Measurements from ENCODE around the gene C9orf72.
A peak's percentile ranks its signal among the peaks of the same experiment; 100 is the strongest.

C9orf72 gene

DNA sequence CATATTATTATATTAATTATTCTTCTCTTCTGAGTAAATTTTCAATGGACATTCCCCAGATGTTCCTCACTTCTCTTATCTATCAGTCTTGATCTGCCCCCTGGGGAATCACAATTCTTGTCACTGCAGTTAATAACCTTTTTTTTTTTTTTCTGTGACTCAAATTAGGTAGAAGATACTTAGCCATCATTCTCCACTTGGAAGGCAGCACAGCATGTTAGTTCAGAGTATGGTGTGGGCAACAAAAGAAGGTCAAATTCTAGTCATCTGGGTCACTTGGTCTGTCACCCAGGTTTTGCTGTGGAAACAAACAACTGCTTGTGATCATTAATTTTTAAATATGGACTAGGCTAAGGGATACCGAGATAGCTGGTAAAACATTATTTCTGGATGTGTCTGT, 35.5 kb downstream of the C9orf72 start:
- no peak for DNase-seq

GRCh38 chr9:27537027-27537435, 36.2 kb downstream of the C9orf72 start:
- no peak for DNase-seq

- no peak for DNase-seq
Measured at GRCh38 chr9:27536168-27536567, 37.1 kb downstream of the C9orf72 start.

GRCh38 chr9:27535701-27536118, 37.6 kb downstream of the C9orf72 start:
- DNase-seq, result no peak

GRCh38 chr9:27534658-27535209, 38.5 kb downstream of the C9orf72 start:
- no peak for DNase-seq

- no peak for DNase-seq
Measured at GRCh38 chr9:27534131-27534530, 39.1 kb downstream of the C9orf72 start.

DNA sequence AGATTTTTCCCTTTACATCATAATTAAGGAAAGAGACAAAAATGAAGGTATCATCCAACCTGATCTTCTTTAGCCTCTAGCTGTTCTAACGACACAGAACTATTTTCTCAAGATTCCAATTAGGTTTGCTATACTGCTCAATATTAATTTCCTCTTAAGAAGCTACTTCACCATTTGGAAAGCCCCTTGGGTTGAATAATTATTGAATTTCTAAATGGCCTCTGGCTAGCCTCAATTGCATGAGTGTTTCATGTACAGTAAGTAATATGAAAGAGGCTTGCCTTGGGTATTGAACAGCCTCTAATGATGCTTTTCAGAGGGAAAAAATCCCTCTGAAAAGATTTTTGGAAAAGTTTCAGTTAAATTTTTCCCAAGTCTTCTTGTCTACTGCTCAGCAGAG, 40.0 kb downstream of the C9orf72 start:
- no peak for DNase-seq

GRCh38 chr9:27532046-27532445, 41.2 kb downstream of the C9orf72 start:
- no peak for DNase-seq

DNA sequence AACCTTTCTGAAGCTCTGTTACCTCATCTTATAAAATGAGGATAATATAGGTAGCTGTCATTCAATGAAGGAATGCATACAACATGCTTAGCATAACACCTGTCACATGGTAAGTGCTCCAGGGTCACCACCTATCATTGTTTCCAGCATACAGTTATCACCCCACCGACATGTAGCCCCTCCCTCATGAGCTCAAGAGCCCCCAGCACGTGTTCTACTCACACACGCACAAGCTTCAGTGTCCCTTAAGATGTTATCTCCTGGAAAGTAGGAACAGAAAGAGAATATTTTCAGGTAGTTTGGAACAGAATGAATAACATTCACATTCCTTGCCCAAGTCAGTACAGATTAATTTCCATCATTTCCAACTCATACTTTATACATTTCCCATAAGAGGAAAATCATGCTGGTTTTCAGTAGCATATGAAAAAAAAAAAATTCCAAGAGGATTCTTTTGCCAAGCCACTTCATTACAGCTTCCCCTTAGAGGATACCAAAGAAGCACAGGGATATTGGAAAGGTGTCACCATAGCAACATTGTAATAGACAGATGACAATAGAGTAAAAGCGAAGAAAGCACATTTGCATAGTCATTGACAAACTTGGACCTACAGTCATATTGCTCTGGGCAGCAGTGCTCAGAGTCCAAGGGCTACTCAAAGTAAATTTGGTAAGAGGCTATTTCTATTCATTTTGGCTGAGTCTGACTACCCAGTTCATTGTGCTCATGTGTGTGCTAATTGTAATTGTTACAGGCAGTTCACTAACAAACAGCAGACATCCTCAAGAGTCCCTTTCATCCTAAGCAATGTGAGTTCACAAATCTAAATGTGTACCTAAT, 42.1 kb downstream of the C9orf72 start:
- DNase-seq, result no peak

DNA sequence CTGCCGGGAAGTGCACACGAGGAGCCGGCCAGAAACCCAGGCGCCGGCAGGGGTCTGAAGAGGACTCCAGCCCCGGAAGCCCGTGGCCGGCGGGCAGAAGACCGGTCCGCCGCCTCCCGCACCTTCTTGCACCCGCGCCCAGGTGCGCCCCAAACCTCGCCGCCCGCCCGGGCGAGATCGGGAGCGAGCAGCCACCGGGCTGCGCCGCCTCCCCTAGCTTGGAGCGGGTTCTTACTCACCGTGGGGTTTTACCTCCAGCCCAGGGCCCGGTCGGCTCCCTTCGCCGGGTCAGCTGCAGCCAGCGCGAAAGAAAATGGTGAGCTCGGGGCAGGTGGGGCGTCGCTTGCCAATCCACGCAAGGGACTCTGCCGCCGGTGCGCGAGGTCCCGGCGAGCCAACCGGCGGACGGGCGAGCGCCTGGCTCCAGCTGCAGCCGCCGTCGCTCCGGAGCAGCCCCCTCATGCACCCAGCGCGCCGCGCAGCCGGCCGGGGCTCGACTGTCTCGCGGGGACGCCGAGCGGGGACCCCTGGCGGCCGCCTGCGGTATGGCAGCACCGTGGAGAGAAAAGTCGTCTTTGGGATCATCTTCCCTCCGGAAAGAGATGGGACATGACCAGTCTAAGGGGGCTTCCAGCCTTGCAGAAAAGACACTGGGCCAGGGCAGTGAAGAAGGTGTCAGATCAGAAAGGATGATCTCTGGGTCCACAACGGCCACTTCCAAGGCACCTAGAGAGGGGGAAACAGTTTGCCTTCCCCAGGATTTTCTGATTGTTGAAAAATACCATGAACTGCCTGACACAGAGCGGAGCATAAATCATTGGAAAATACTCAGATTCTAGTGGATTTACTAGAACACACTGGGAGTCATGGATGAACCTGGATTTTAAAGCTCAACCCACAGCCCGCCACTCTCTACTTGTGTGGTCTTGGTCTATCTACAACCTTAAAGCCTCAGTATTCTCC, 43.7 kb downstream of the C9orf72 start, which contains the start of gene MOB3B:
MOB3B (minus strand) TSS at position 499 of the 963 bp plus-strand sequence. CDS start 74,264 bp downstream, outside the sequence.
- peak; percentile 35 to 47 for DNase-seq

DNA sequence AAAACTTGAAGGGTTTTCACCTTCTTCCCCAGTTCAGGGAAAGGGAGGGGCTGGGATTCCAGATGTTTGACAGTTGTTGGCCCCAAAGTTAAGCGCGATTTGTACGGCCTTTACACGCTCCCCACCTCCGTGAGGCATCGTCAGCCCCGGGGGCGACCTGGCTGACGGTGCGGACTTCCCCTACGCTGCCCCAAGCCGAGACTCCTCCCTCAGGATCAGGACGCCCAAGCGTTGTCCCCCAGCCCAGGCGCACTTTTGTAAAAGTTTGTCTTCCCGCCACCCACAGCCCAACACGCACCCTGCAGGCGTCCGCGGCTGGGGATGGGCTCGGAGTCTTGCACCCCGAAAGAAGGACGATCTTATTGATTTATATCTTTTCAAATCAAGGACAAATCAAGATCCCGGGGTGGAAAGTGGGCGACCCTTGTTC, 44.4 kb downstream of the C9orf72 start:
- DNase-seq, result no peak

GRCh38 chr9:27528076-27528885, 45.0 kb downstream of the C9orf72 start:
- DNase-seq, result no peak

GRCh38 chr9:27527702-27528075, 45.6 kb downstream of the C9orf72 start:
- DNase-seq, result no peak

GRCh38 chr9:27524236-27524635, 49.0 kb downstream of the C9orf72 start, which contains the start of gene IFNK:
Gene IFNK (plus strand): TSS chr9:27524290. CDS start chr9:27524337, 47 bp downstream.
- DNase-seq, result no peak

- DNase-seq, result no peak
Measured at GRCh38 chr9:27523141-27523540, 50.1 kb downstream of the C9orf72 start.

DNA sequence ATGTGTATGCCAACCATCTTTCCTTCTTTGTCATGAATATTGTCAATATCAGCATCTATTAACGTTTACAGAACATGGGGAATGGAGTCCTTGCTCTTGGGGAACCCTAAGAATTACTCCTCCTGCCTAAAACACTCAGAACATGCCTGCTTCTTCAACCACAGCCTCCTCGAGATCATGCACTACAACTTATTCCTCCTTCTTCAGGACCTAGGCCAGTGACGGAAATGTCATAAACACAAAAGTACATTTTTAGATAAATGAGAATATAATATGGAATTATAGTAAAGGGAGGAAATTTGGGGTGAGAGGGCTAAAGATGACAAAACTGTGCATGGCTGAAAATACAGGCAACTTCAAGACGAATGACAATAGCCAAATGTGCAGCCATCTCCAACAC, 52.3 kb downstream of the C9orf72 start:
- DNase-seq, result no peak

DNA sequence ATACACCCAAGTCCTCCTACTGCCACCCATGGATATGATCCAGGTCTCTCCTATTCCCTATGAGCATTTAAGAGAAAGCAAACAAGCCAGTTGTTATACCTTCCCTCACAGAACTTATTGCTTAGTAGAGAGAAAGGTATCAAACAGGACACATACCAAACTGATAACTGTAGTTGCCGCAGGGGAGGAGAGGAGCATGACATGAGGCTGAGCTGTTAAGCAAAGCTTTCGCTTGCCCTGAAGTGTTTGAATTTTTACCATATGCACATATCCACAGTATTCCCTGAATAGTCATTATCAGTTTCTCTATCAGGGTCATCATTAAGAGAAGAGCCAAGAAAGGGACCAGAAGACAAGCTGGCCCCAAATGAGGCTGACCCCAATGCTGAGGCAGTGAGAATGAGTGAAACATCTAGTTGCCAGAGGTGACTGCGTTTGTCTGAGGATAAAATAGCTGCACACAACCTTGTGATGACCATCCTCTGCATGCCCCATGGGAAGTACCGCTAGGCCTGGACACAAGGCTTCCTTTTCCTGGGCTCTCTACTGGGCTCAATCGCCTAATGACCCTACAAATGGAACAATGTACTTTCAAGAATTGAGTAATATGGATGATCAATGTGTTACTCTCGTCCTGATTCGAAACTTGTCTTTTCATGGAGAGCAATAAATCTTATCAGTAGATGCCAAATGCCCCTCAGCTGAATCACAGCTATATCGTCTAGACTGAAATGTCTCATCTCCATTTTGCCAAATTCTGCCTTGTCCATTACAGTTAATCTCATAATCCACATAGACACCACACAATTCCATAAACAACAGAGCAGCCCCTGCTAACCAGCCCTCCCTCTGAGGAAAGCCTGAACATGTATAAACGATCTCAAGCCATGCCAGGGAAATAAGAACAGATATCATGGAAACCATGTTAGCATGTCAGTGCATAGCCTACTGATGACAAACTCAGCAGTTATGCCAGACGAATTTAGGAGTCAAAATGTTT, 53.5 kb downstream of the C9orf72 start:
- no peak for DNase-seq

DNA sequence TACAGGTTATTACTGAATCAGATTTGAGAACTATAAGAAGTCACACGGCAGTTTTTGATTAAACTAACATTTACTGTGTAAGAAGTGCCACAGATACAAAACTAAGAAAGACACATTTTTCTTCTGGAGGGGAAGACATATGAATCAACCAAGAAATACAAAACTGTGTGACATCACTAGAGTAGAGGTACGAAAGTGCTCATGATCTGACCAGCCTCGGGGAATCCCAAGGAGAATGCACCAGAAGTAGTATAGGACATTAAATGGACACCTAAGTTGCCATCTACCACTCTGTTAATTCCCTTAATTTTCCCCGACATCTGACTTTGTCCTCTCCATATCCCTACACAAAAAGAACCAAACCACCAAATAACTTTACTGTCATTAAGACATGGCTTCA, 54.5 kb downstream of the C9orf72 start:
- no peak for DNase-seq

GRCh38 chr9:27518006-27518405, 55.3 kb downstream of the C9orf72 start:
- no peak for DNase-seq

DNA sequence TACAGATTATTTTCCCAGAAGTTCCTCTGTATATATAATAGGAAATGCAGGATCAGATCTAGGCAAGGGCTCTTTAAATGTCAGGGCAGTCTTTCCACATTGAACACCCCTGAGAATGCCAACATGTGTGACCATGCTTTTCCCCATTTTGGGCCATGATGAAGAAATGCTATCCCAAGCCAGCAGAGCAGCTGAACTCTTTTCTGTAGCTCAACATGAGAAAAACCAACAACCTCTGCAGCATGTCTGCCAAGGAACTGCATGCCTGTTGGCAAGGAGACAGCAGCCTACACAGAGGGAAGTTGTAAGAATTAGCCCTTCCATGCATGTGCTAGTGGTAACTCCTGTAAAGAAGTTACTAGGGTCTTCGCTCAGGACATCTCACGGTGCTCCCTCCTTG, 58.7 kb downstream of the C9orf72 start:
- DNase-seq, result no peak

DNA sequence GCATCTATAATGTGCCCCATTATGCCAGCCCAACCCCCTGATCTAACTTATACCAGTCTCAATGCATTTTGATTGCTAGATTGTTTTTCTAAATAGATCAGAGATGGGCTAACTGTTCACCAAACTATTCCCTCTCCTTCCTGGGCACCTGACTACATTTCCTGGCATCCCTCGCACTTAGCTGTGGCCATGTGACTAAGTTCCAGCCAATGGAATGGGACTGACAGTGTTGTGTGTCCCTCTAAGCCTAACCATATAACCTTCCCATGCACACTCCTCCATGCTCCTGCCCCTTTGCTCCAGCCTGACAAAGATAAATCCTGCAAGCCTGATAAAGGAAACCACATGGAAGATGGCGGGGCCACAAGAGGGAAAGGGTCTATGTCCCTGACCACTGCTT, 61.5 kb downstream of the C9orf72 start:
- DNase-seq, result no peak
